Stimulated activated memory B cell treated with anti-CD40 and anti-IgM and Interleukin-4, amounts not matched to agents 10 μg/mL and 1 μg/mL and 100 μg/mL, for 72 hours (primary cell): ENCODE measurements around the gene MACROH2A1.

Experiments used
- ATAC-seq: fragments of 150-1000 bp; cut with Tn5 transposase; 2 replicates; pipeline ENCODE4 v1.10.0; 2021
- H3K27ac Mint-ChIP-seq: one replicate; pipeline ENCODE4 v1.8.0; 2022; ENCODE audit warnings: mild to moderate bottlenecking, mixed read lengths
- H3K27me3 Mint-ChIP-seq: one replicate; pipeline ENCODE4 v1.8.0; 2022; ENCODE audit warnings: mixed read lengths
- H3K36me3 Mint-ChIP-seq: one replicate; pipeline ENCODE4 v1.8.0; 2022; ENCODE audit warnings: mixed read lengths
- H3K4me1 Mint-ChIP-seq: one replicate; pipeline ENCODE4 v1.8.0; 2022; ENCODE audit warnings: mixed read lengths
- H3K4me3 Mint-ChIP-seq: one replicate; pipeline ENCODE4 v1.8.0; 2022; ENCODE audit warnings: mild to moderate bottlenecking, moderate library complexity, mixed read lengths
- H3K9me3 Mint-ChIP-seq: one replicate; pipeline ENCODE4 v1.8.0; 2022; ENCODE audit warnings: mixed read lengths

Gene MACROH2A1

DNA sequence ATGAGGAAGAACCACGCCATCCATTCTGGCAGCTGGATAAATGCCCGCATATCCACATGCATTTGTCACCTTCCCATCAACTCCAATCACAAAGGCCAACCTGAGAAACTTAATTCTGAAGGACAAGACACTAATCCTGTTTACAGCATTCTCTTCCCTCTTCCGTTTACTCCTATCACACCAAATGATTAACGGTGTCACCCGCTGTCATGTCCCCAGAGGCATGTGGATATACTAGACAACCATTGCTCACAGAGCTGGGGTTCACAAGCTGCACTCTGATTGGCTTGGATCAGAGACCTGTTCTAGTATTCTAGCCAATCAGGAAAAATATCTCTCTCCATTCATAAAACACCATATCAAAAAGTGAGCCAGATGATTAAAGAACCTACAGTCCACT, 3.6 kb downstream of the MACROH2A1 start:
- no peak for ATAC-seq
- Mint-ChIP-seq H3K36me3 (peaks cover 20% of the 10 kb centered on the region), H3K4me1 (peaks cover 82% of the 10 kb centered on the region), H3K4me3 (no peak overlapping the region), H3K9me3 (no peaks in the 10 kb centered on the region), H3K27me3 (no peaks in the 10 kb centered on the region), H3K27ac (no peak overlapping the region)

DNA sequence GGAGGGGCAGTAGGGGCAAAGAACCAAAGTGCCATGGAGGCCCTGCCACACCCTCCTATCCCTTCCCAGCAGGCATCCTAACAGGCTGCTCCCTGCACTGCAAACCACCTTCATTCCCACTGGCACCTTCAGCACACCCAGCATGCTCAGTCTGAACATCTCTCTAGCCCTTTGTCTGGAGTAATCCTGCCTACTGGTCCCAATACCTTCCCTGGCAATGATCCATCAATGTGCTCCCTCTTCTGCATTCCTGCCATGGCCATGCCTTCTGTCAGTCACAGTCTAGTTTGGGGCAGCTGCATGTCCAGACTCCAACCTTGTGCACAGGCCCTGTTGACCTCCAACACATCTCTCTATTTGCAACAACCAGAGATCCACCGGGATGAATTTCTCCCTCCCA, 4.9 kb downstream of the MACROH2A1 start:
- Mint-ChIP-seq H3K9me3 (no peaks in the 10 kb centered on the region), H3K4me1 (peaks cover 80% of the 10 kb centered on the region), H3K27me3 (no peaks in the 10 kb centered on the region), H3K36me3 (peaks cover 29% of the 10 kb centered on the region), H3K4me3 (no peak overlapping the region), H3K27ac (peak overlapping the region; percentile 2)
- no peak for ATAC-seq

DNA sequence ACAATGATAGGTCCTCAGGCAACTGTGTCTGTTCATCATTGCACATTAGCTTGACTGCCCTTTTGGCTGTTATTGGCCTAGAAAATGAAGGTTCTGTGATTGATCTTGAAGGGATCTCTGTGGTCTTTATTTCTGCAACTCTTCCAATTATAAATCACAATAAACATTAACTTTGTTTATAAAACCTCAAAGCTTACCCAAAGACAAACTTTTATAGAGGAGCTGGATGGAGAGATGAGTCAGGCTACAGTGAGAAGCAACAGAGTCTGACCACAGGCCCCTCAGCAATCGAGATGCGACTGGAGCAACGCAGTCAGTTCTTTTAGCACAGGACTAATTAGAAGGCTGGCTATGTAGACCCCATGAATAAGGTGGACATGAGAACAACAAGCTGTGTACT, 5.3 kb downstream of the MACROH2A1 start:
- ATAC-seq, result no peak
- no peaks in the 10 kb centered on the region for H3K27me3 Mint-ChIP-seq
- peaks cover 81% of the 10 kb centered on the region for H3K4me1 Mint-ChIP-seq
- H3K9me3 Mint-ChIP-seq, result no peaks in the 10 kb centered on the region
- peaks cover 33% of the 10 kb centered on the region for H3K36me3 Mint-ChIP-seq
- H3K27ac Mint-ChIP-seq, result peak overlapping the region; percentile 2
- H3K4me3 Mint-ChIP-seq, result no peak overlapping the region

DNA sequence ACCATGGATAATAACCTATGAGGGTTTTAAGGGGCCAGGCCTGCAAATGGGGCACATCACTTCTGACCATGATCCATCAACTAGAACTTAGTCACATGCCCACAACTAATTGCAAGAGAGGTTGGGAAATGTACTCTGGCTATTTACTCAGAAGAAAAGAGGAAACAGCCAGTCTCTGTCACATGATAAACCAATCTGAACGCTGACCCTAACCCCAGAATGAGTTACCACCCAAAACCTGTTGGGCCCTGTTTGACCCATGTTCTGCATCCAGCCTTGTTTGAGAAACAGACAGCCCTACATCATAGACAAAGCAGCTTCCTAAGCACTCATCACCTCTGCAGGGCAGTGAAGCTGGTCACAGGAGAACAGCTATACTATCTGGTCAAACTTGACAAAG, 5.8 kb downstream of the MACROH2A1 start:
- Mint-ChIP-seq H3K27me3 (no peaks in the 10 kb centered on the region), H3K36me3 (peaks cover 38% of the 10 kb centered on the region), H3K9me3 (no peaks in the 10 kb centered on the region), H3K4me1 (peaks cover 83% of the 10 kb centered on the region), H3K4me3 (no peak overlapping the region), H3K27ac (peak overlapping the region; percentile 2)
- ATAC-seq, result peak; percentile 47

DNA sequence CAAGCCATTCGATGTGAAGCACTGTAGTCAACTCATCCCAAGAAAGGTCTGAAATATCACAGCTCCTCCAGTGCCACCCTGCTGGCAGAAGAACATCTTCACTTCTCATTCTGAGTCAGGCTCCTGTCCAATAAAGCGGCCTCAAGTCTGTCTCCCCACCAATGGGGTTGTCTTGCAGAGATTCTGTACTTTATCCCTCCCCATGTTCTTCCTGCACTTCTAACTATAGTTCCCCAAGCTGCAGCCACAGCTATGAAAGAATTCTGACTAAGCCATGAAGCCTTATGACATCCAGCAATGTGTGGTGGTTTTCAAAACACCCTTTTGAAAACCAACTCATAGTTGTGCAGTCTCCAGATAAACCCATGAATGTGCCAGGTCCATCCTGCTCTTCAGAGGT, 6.8 kb downstream of the MACROH2A1 start:
- Mint-ChIP-seq H3K4me3 (no peak overlapping the region), H3K27ac (peak overlapping the region; percentile 2), H3K27me3 (no peaks in the 10 kb centered on the region), H3K4me1 (peaks cover 84% of the 10 kb centered on the region), H3K9me3 (no peaks in the 10 kb centered on the region), H3K36me3 (peaks cover 48% of the 10 kb centered on the region)
- no peak for ATAC-seq

DNA sequence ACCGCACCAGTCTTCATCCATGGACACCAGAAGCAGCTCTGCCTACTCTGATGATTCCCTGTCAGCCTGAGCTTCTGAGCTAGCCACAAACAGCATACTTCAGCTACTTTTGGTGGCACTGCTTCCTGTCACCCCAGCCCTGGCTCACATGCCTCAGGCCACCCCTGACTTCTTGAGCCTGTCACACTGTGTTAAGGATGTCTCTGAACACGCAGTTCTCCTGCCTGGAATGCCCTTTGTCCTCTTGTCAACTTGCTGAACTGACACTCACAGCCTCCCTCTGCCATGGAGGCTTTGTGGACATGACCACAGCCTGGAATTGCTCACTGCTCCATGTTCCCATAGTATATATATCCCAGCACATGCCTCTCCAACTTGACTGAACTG, 7.2 kb downstream of the MACROH2A1 start:
- ATAC-seq, result no peak
- no peak overlapping the region for H3K27ac Mint-ChIP-seq
- no peak overlapping the region for H3K4me3 Mint-ChIP-seq

DNA sequence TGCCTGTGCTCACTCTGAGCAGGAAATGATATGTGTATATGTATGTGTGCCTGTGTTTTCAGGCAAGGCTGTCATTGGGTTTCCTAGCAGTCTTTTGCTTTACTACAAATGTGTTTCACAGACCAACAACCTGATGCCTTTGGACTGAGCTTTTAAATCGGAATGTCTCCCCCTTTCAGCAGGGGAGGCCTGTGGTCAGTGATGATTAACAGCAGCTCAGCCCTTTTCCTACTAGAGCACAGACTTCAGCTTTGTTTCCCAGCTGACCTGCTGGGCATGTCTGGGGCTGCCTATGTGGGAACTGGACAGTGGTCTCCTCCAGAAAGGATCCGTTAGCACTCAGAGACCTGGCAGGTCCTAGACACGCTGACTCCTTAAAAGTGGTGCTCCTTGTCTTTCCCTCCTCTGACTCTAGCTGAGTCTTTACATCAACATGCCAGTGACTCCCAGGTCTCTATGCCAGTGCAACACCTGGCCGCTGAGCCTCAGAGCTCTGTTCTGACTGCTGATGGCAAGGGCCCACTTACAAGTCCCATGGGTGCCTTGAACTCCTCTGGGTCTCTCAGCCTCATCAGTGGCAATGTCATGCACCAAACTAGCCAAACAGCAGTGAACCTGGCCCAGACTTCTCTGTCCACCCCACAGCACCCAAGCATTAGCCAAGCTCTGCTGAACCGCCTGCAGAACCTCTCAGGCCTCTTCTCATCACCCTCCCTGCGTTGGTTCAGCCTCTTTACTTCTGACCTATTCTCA, 7.7 kb downstream of the MACROH2A1 start:
- no peak for ATAC-seq
- Mint-ChIP-seq H3K27ac (no peak overlapping the region), H3K9me3 (no peaks in the 10 kb centered on the region), H3K36me3 (peaks cover 54% of the 10 kb centered on the region), H3K4me1 (peaks cover 84% of the 10 kb centered on the region), H3K4me3 (no peak overlapping the region), H3K27me3 (no peaks in the 10 kb centered on the region)

More for the DNA sequence above, 7.2 kb downstream of the MACROH2A1 start:
- peaks cover 85% of the 10 kb centered on the region for H3K4me1 Mint-ChIP-seq
- H3K36me3 Mint-ChIP-seq, result peaks cover 52% of the 10 kb centered on the region
- no peaks in the 10 kb centered on the region for H3K9me3 Mint-ChIP-seq
- no peaks in the 10 kb centered on the region for H3K27me3 Mint-ChIP-seq

DNA sequence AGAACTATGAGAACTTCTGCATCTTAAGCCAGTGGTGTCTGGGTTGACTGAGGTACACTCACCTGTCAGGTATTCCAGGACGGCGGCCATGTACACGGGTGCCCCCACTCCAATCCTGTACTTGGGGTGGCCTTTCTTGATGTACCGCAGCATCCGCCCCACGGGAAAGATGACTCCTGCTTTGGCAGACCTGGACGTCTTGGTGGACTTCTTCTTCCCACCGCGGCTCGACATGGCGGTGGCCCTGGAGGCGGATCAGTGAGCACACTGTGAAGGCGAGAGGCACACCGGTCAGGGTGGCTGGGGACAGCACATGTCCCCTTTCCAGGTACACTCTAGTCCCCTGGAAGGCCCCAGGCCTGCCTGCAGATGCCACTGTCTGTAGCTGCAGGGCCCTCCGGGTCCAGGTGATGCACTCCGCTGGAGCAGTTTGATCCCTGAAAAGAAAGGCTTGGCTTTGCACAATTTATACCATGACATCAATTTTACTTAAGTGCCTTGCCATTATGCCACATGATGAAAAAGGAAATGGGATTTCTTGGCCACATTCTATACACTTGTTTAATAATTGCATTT, 10.1 kb downstream of the MACROH2A1 start:
- Mint-ChIP-seq H3K9me3 (no peaks in the 10 kb centered on the region), H3K27me3 (no peaks in the 10 kb centered on the region), H3K27ac (no peak overlapping the region), H3K4me3 (no peak overlapping the region), H3K36me3 (peaks cover 77% of the 10 kb centered on the region), H3K4me1 (peaks cover 63% of the 10 kb centered on the region)
- no peak for ATAC-seq

DNA sequence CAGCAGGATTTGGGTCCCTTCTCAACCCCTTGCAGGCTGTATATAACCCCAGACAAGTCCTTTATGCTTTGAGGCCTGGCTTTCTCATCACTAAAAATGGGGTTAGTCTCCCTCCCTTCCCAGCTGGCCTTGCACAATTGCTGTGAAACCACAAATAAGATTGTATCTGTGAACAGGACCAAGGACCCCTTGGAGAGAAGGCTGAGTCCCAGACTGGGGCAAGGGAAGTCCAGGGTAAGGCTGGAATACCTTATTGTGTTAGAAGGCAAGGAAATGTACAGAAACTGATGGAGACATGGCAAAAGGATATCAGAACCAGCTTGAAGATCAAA, 11.4 kb downstream of the MACROH2A1 start:
- Mint-ChIP-seq H3K27me3 (no peaks in the 10 kb centered on the region), H3K27ac (no peak overlapping the region), H3K4me1 (peaks cover 50% of the 10 kb centered on the region), H3K36me3 (peaks cover 76% of the 10 kb centered on the region), H3K4me3 (no peak overlapping the region), H3K9me3 (no peaks in the 10 kb centered on the region)
- no peak for ATAC-seq

DNA sequence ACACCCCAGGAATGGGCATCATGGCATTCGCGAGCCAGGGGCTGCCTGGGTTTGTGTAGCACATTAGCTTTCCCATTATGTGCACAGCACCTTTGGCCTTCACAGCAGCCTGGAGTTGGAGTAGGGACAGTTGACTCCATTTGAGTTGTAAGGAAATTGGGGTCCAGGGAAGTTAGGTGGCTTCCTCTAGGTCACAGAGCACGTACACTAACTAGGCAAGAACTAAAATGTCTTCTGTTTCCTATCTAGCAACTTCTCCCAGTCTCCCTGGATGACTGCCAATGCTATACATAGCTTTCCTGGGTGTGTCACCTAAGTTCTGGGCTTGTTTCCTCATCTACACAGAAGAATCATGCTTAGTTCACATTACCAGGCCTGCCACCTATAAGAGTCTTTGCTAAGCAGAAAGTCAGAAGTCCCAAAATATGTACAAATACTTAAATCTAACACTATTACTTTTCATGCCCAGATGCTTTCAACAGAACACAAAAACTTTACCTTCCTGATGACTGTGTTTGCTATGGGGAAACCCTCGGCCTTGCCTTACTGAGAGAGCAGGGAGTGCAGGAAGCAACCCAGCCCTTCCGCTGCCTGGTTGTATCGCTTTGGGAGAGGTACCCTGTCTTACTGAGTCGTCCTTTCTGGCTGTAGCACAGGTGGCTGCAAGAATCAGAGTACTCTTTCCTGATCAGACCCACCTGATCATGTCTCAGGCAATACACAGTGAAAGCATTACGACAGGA, 12.0 kb downstream of the MACROH2A1 start:
- H3K4me3 Mint-ChIP-seq, result no peak overlapping the region
- no peak overlapping the region for H3K27ac Mint-ChIP-seq
- H3K36me3 Mint-ChIP-seq, result peaks cover 76% of the 10 kb centered on the region
- H3K27me3 Mint-ChIP-seq, result no peaks in the 10 kb centered on the region
- no peak for ATAC-seq
- peaks cover 44% of the 10 kb centered on the region for H3K4me1 Mint-ChIP-seq
- H3K9me3 Mint-ChIP-seq, result no peaks in the 10 kb centered on the region

DNA sequence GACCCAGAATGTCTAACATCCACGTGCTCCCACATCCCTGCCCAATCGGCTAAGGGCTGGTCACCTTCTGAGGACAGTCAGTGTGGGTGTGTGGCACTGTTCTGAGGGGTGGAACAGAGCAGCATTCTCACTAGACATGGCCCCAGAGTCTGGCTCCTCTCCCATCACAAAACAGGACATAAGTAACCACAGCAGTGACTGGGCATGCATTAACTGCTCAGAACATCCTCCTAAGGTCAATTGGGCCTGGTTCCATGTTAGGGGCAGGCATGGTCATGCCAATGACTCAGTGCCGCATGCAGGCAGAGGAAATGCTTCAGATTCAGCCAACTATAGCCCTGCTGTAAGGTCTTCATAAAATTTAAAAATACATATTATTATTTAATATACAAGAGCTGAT, 12.9 kb downstream of the MACROH2A1 start:
- Mint-ChIP-seq H3K4me1 (peaks cover 36% of the 10 kb centered on the region), H3K27me3 (no peaks in the 10 kb centered on the region), H3K36me3 (peaks cover 83% of the 10 kb centered on the region), H3K9me3 (no peaks in the 10 kb centered on the region), H3K4me3 (no peak overlapping the region), H3K27ac (no peak overlapping the region)
- ATAC-seq, result no peak

DNA sequence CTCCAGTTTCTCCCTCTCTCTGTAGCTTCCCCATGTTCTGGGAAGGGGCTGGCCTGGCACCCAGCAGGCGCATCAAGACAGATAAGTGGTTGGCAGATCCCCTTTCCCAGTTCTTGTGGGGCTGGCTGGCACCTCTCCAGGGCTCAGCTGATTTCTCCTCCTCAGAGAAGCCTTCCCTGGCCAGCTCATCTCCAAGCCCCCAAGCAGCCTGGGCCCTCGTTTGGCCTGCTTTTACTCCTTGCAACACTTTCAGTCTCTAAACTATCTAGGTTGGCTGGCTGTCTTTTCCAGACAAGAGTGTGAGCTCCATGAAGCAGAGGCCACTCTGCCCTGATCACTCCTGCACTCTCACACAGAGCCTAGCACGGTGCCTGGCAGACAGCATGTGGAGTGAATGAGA, 13.5 kb downstream of the MACROH2A1 start:
- H3K4me1 Mint-ChIP-seq, result peaks cover 34% of the 10 kb centered on the region
- no peaks in the 10 kb centered on the region for H3K27me3 Mint-ChIP-seq
- ATAC-seq, result no peak
- no peak overlapping the region for H3K4me3 Mint-ChIP-seq
- H3K36me3 Mint-ChIP-seq, result peaks cover 88% of the 10 kb centered on the region
- H3K9me3 Mint-ChIP-seq, result no peaks in the 10 kb centered on the region
- no peak overlapping the region for H3K27ac Mint-ChIP-seq

DNA sequence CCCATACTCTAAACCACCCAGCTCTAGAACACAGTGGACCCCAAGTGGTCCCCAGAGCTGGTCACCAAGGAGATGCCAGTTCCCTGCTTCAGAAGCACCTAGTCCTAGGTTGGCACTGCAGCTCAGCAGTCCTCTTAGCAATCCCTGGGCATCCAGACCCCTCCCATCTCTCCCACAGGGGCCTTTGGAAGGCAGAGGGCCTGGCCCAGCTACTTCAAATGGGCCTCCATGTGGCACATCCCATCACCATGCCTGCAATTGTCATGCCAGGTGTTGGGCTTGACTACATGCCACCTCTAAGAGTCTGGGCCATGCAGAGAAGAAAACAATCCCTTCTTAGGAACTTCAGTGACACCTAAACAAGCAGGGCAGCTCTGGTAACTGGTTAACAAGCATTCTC, 14.1 kb downstream of the MACROH2A1 start:
- no peak overlapping the region for H3K27ac Mint-ChIP-seq
- peaks cover 30% of the 10 kb centered on the region for H3K4me1 Mint-ChIP-seq
- no peaks in the 10 kb centered on the region for H3K9me3 Mint-ChIP-seq
- no peak for ATAC-seq
- peaks cover 90% of the 10 kb centered on the region for H3K36me3 Mint-ChIP-seq
- no peak overlapping the region for H3K4me3 Mint-ChIP-seq
- no peaks in the 10 kb centered on the region for H3K27me3 Mint-ChIP-seq

DNA sequence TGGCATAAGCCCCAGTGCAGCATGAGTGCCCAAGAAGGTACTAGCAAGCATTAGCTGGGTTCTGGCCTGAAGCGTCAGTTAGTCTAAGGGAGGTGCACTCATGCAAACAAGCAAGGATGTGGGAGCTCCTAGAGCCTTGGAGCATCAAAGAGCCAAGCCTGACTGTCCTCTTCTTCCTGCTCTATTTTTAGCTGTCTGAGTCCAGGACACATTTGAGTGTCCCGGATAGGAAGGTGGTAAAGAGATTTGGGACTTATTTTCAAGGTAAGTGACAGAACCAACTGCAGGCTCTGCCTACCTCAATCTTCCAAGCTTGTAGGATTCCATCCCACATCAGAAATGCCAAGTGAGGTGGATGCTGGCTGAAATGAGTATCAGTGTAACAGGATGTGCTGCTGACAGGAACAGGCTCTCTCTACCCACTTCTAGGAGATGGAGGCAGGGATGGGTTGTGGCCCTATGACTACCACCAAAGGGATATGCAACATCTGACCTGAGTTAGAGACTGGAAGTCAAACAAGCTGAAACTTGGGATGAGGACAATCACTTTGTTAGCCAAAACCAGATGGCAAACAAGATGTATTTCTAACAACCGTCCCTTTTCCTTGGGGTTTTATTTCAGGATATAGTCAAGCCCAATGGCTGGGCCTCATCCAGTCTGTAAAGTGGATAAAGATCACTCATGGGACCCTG, 15.1 kb downstream of the MACROH2A1 start:
- Mint-ChIP-seq H3K4me1 (peaks cover 29% of the 10 kb centered on the region), H3K27ac (no peak overlapping the region), H3K36me3 (peaks cover 93% of the 10 kb centered on the region), H3K27me3 (no peaks in the 10 kb centered on the region), H3K4me3 (no peak overlapping the region), H3K9me3 (no peaks in the 10 kb centered on the region)
- ATAC-seq, result no peak

DNA sequence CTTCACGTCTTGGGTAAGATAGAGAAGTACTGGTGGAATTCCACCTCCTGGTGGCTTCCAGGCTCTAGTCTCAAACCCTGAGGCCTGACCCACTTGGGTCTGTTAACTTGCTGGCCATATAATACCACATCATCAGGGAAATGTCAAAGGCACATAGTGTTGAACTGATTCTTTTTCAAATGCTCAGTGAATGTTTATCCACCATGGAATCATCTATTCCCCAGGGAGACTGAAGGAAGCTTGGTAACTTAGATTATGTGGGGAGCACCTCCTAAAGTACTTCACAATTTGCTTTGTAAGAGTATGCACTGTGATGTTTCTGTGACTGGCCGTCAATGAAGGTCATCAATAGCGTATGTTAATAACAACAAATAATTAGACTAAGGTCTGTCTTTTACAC, 16.1 kb downstream of the MACROH2A1 start:
- H3K36me3 Mint-ChIP-seq, result peaks cover 92% of the 10 kb centered on the region
- H3K27ac Mint-ChIP-seq, result no peak overlapping the region
- peaks cover 26% of the 10 kb centered on the region for H3K4me1 Mint-ChIP-seq
- no peak overlapping the region for H3K4me3 Mint-ChIP-seq
- no peak for ATAC-seq
- no peaks in the 10 kb centered on the region for H3K27me3 Mint-ChIP-seq
- H3K9me3 Mint-ChIP-seq, result no peaks in the 10 kb centered on the region
